Measurements from ENCODE around the gene PON1. TPM values are rescaled to one million over a fixed set of nuclear protein-coding genes. Genes with fewer than 3 reads are reported as not detected.

The PON1 gene
- total and polyA plus RNA-seq, 5 donors = 0.47 TPM; not detected in 4

DNA sequence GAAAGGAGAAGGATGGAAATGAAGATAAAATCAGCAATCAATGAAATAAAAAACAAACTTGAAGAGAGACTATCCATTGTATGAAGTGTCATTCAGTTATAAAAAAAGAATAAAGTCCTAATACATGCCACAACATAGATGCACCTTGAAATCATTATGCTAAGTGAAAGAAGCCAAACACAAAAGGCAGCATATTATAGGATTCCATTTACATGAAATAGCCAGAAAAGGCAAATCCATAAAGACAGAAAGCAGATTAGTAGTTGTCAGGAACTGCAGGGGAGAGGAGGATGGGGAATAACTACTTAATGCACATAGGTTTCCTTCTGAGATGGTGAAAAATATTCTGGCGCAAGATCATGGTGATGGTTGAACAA lies 6.6 kb upstream of the PON1 start:
- ATAC-seq (no peak), DNase-seq (no peak)
- no peaks in the 10 kb centered on the region for H3K4me1 ChIP-seq (ENCODE audit: control insufficient read depth, insufficient read depth, low read length)
- intact Hi-C loops (cut with DNase I) = no loop called here
- WGBS = 98% methylated on average over 1 of the region's 1 CpG
- no peaks in the 10 kb centered on the region for H3K9me3 ChIP-seq (ENCODE audit: control insufficient read depth, low read length)
- H3K27ac ChIP-seq (ENCODE audit: low read length) = no peak overlapping the region
- H3K27me3 ChIP-seq (ENCODE audit: control insufficient read depth, insufficient read depth) = no peaks in the 10 kb centered on the region
- H3K4me3 ChIP-seq (ENCODE audit: low read length) = peak overlapping the region; percentile 37

DNA sequence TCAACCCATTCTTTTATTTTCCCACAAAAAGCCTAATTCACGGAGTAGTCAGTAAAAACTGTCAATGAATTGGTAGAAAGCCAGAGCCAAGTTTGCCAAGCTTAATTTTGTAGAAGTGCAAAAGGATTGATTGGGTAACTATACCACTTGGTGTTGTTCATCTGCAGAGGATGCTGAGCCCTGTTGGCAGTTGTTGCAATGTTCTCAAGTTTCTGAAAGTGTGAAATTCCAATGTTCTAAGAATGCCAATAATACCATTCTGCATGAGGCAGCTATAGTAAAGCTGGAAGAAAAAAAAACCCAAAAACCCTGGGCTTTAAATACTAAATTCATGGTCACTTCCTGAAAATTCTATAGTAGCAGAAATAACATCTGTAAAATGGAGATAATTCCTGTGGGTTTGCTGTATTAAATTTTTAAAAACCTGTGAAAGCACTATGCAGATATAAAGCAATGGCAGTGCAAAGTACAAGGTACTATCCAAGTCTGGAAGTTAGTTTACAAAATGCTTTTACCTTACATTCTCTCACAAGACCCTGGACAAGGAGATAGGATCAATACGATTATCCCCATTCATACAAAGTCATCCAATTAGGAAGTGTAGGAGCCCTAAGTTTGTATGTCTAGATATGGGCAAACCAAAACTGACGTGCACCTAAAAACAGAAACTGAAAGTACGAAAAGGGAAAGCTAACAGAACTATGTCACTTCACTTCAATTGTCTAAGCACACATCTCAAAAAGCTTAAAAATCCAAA lies 6.0 kb upstream of the PON1 start:
- ATAC-seq = peak in 1 of 2 donors; percentile 29
- no peaks in the 10 kb centered on the region for H3K9me3 ChIP-seq (ENCODE audit: control insufficient read depth, low read length)
- 37% methylated on average over 4 of the region's 4 CpGs for WGBS
- H3K4me3 ChIP-seq (ENCODE audit: low read length) = peak overlapping the region; percentile 37
- H3K4me1 ChIP-seq (ENCODE audit: control insufficient read depth, insufficient read depth, low read length) = no peaks in the 10 kb centered on the region
- H3K27me3 ChIP-seq (ENCODE audit: control insufficient read depth, insufficient read depth) = no peaks in the 10 kb centered on the region
- DNase-seq = no peak
- H3K27ac ChIP-seq (ENCODE audit: low read length) = no peak overlapping the region
- intact Hi-C loops (cut with DNase I) = no loop called here

GRCh38 chr7:95327356-95327755 lies 3.0 kb upstream of the PON1 start:
- 50% methylated on average over 3 of the region's 3 CpGs for WGBS

DNA sequence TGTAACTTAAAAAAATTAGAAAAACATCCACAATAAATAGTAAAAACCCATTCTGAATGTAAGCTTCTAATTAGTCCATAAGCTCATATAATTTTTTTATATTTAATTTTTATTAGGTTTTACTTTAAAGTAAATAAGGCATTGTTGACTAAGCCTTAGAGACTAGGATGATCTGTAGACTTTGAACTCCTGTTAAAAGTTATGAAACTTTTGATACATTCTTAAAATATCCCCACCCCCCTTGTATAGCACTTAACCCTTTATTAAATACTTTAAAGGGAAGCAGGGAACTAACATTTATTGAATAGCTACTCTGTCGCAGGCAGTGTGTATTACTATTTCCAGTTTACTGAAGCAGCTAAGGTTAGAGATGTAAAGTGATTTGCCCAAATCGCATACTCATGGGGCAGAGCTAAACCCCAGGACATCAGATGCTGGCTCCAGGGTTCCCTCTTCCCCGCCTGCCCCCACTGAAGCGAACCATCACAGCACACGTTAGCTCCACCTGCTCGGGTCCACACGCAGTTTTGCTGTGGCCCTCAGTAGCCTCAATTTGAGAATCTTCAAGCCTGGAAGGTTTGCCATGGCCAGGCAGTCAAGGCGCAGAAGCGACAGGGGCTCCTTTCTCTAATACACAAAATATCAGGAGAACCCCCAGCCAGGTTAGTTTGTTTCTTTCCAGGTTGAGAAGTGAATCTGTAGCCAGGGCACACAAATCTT lies 762 bp downstream of the PON1 start:
- no peak for DNase-seq
- H3K4me3 ChIP-seq (ENCODE audit: low read length) = no peak overlapping the region
- no peaks in the 10 kb centered on the region for H3K9me3 ChIP-seq (ENCODE audit: control insufficient read depth, low read length)
- 82% methylated on average over 9 of the region's 9 CpGs for WGBS
- ATAC-seq = no peak
- H3K27ac ChIP-seq (ENCODE audit: low read length) = no peak overlapping the region
- intact Hi-C loops (cut with DNase I) = no loop called here
- no peaks in the 10 kb centered on the region for H3K27me3 ChIP-seq (ENCODE audit: control insufficient read depth, insufficient read depth)
- no peaks in the 10 kb centered on the region for H3K4me1 ChIP-seq (ENCODE audit: control insufficient read depth, insufficient read depth, low read length)

More at GRCh38 chr7:95327356-95327755, 3.0 kb upstream of the PON1 start:
- no peak for ATAC-seq
- Histone ChIP-seq H3K27me3 (ENCODE audit: control insufficient read depth, insufficient read depth) (no peaks in the 10 kb centered on the region), H3K27ac (ENCODE audit: low read length) (no peak overlapping the region), H3K4me1 (ENCODE audit: control insufficient read depth, insufficient read depth, low read length) (no peaks in the 10 kb centered on the region), H3K4me3 (ENCODE audit: low read length) (no peak overlapping the region), H3K9me3 (ENCODE audit: control insufficient read depth, low read length) (no peaks in the 10 kb centered on the region)
- no peak for DNase-seq
- intact Hi-C loops (cut with DNase I) = no loop called here

GRCh38 chr7:95322854-95323253 lies 1.5 kb downstream of the PON1 start:
- WGBS = 61% methylated on average over 2 of the region's 2 CpGs
- intact Hi-C loops (cut with DNase I) = no loop called here
- ATAC-seq = no peak

DNA sequence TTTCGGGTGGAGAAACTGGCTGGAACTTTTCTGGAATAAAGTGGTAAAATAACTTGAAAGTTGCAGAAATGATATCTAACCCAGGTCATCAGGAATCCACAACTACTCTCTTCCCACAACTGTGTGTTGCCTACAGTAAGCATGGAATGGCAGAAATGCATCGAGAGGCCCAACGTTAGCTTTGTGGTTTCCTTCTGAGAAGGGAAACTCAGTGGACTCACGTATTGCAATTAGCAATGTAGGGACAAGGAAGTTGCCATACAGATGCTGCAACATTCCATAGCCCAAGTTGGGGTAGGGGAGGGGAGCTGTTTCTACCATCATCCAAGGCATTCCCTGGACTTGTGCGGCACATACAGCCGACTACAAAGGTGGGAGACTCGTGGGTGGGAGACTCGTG lies 1.9 kb downstream of the PON1 start:
- H3K27me3 ChIP-seq (ENCODE audit: control insufficient read depth, insufficient read depth) = no peaks in the 10 kb centered on the region
- ATAC-seq (no peak), DNase-seq (no peak)
- intact Hi-C loops (cut with DNase I) = no loop called here
- H3K27ac ChIP-seq (ENCODE audit: low read length) = no peak overlapping the region
- no peaks in the 10 kb centered on the region for H3K9me3 ChIP-seq (ENCODE audit: control insufficient read depth, low read length)
- H3K4me1 ChIP-seq (ENCODE audit: control insufficient read depth, insufficient read depth, low read length) = no peaks in the 10 kb centered on the region
- WGBS = 88% methylated on average over 8 of the region's 8 CpGs
- H3K4me3 ChIP-seq (ENCODE audit: low read length) = no peak overlapping the region

More at GRCh38 chr7:95322854-95323253, 1.5 kb downstream of the PON1 start:
- DNase-seq = no peak
- H3K4me3 ChIP-seq (ENCODE audit: low read length) = no peak overlapping the region
- H3K27ac ChIP-seq (ENCODE audit: low read length) = no peak overlapping the region
- H3K27me3 ChIP-seq (ENCODE audit: control insufficient read depth, insufficient read depth) = no peaks in the 10 kb centered on the region
- H3K4me1 ChIP-seq (ENCODE audit: control insufficient read depth, insufficient read depth, low read length) = no peaks in the 10 kb centered on the region
- no peaks in the 10 kb centered on the region for H3K9me3 ChIP-seq (ENCODE audit: control insufficient read depth, low read length)

- Histone ChIP-seq H3K4me1 (ENCODE audit: control insufficient read depth, insufficient read depth, low read length) (no peaks in the 10 kb centered on the region), H3K9me3 (ENCODE audit: control insufficient read depth, low read length) (no peaks in the 10 kb centered on the region), H3K27ac (ENCODE audit: low read length) (no peak overlapping the region), H3K4me3 (ENCODE audit: low read length) (no peak overlapping the region), H3K27me3 (ENCODE audit: control insufficient read depth, insufficient read depth) (no peaks in the 10 kb centered on the region)
- intact Hi-C loops (cut with DNase I) = no loop called here
- WGBS = 71% methylated on average over 1 of the region's 1 CpG
- no peak for DNase-seq
- no peak for ATAC-seq
Observed at GRCh38 chr7:95321720-95322119, 2.6 kb downstream of the PON1 start.

GRCh38 chr7:95320651-95321050 lies 3.7 kb downstream of the PON1 start:
- Histone ChIP-seq H3K9me3 (ENCODE audit: control insufficient read depth, low read length) (no peaks in the 10 kb centered on the region), H3K4me1 (ENCODE audit: control insufficient read depth, insufficient read depth, low read length) (no peaks in the 10 kb centered on the region), H3K4me3 (ENCODE audit: low read length) (no peak overlapping the region), H3K27me3 (ENCODE audit: control insufficient read depth, insufficient read depth) (no peaks in the 10 kb centered on the region), H3K27ac (ENCODE audit: low read length) (no peak overlapping the region)
- ATAC-seq = no peak
- intact Hi-C loops (cut with DNase I) = no loop called here
- 96% methylated on average over 1 of the region's 1 CpG for WGBS
- DNase-seq = no peak

GRCh38 chr7:95319570-95319969 lies 4.8 kb downstream of the PON1 start:
- H3K4me1 ChIP-seq (ENCODE audit: control insufficient read depth, insufficient read depth, low read length) = no peaks in the 10 kb centered on the region
- H3K27me3 ChIP-seq (ENCODE audit: control insufficient read depth, insufficient read depth) = no peaks in the 10 kb centered on the region
- ATAC-seq = no peak
- H3K4me3 ChIP-seq (ENCODE audit: low read length) = no peak overlapping the region
- H3K9me3 ChIP-seq (ENCODE audit: control insufficient read depth, low read length) = no peaks in the 10 kb centered on the region
- intact Hi-C loops (cut with DNase I) = no loop called here
- no peak for DNase-seq
- 99% methylated on average over 1 of the region's 1 CpG for WGBS
- no peak overlapping the region for H3K27ac ChIP-seq (ENCODE audit: low read length)

DNA sequence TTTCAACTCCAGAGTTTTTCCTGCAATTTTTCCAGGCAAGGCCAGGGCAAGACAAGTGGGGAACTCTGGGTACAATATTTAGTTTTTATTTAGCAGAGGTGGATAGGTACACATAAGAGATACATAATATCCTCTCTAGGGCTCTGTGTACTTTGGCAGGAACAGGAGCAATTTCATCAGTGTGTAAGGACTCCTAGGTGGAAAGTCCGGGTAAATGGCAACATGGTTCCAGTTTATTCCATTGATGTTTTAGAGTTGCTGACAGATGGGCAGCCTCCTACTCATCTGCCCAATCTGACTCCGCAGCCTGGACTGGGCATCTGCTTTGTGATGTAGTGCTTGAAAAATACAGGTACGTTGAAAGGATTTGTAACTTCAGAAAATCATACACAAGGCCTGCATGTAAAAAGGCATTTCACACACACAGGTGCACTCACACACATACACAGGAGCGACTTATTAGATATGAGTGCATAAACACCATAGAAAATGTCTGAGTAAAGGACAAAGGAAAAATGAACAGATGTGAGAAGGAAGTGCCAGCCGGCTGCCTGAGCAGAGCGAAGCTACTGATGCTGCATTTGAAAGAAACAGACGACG lies 5.7 kb downstream of the PON1 start:
- intact Hi-C loops (cut with DNase I) = no loop called here
- H3K27ac ChIP-seq (ENCODE audit: low read length) = no peak overlapping the region
- no peak for ATAC-seq

GRCh38 chr7:95317966-95318365 lies 6.4 kb downstream of the PON1 start:
- WGBS = 76% methylated on average over 3 of the region's 3 CpGs
- Histone ChIP-seq H3K27me3 (ENCODE audit: control insufficient read depth, insufficient read depth) (no peaks in the 10 kb centered on the region), H3K4me3 (ENCODE audit: low read length) (no peak overlapping the region), H3K27ac (ENCODE audit: low read length) (no peak overlapping the region), H3K4me1 (ENCODE audit: control insufficient read depth, insufficient read depth, low read length) (no peaks in the 10 kb centered on the region), H3K9me3 (ENCODE audit: control insufficient read depth, low read length) (no peaks in the 10 kb centered on the region)
- ATAC-seq = no peak
- DNase-seq = no peak
- intact Hi-C loops (cut with DNase I) = no loop called here

More for the DNA sequence above, 5.7 kb downstream of the PON1 start:
- H3K4me3 ChIP-seq (ENCODE audit: low read length) = no peak overlapping the region
- no peaks in the 10 kb centered on the region for H3K27me3 ChIP-seq (ENCODE audit: control insufficient read depth, insufficient read depth)
- WGBS = 84% methylated on average over 8 of the region's 8 CpGs
- no peaks in the 10 kb centered on the region for H3K9me3 ChIP-seq (ENCODE audit: control insufficient read depth, low read length)
- DNase-seq = no peak
- H3K4me1 ChIP-seq (ENCODE audit: control insufficient read depth, insufficient read depth, low read length) = no peaks in the 10 kb centered on the region

Measured in right cardiac atrium (tissue), 5 donors.